Measurements from ENCODE around the gene PGC. TPM values are rescaled to one million over a fixed set of nuclear protein-coding genes. Genes with fewer than 3 reads are reported as not detected.

PGC gene
- total and polyA plus RNA-seq, 2 donors (not counting 3 experiments of a cell fraction or from before 2014, with no cell fraction given), result not detected

DNA sequence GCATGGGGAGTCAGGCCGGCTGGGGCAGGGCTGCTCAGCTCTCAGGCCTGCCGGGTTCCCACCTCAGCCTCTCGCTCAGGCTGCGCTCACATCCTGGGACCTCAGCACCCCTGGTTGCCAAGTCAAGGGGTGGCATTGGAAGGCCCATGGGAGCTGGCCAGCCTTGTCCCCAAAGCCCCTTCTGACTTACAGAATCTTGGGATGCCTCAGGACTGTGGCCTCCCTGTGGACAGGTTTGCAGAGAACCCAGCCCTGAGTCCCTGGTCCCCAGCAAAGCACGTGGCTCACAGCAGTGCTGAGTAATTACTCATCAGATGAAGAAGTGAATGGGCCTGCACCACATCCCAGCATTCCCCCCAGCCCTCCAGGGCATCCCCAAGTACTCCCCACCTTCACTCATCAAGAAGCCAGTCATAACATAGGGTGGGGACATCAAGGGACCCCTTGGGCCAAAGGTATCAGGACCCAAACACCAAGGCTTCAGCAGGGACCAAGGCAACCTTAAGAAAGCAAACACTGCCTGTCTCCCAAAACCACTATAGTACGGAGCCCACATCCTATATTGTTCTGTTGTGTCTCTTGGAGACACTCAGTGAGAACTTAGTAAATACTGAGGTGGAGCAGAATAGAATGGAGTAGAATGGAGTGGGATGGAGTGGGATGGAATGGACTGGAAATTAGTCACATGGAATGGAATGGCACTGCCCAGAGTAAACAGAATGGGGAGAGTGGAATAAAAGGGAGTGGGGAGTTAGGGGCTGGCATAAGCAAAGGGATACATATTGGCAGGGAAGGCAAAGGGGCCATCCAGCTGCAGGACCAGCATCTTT lies 3.6 kb downstream of the PGC start:
- ChIA-PET POLR2A (no interaction called here), CTCF (no interaction called here)
- peaks cover 0 to 3% of the 10 kb centered on the region in 2 experiments for H3K27me3 ChIP-seq (ENCODE audit: control insufficient read depth in 2 of 2, insufficient read depth in 2 of 2, low read length in 2 of 2)
- dilution Hi-C loops (cut with MboI; ENCODE audit: extremely low pct_ligation_motif_present, low sequenced_read_pairs), result no loop called here
- no peak overlapping the region for H2AFZ ChIP-seq (ENCODE audit: low read depth, low read length)
- H3K27ac ChIP-seq (ENCODE audit: insufficient read depth, low read depth, low read length), result no peak overlapping the region
- H3K9me1 ChIP-seq (replicated peaks; ENCODE audit: control insufficient read depth, extremely low read depth, insufficient read depth, low read length), result no peaks in the 10 kb centered on the region
- no peak overlapping the region for H3K9ac ChIP-seq (replicated peaks; ENCODE audit: extremely low read depth, insufficient read depth, low read length)
- H3K4me2 ChIP-seq (ENCODE audit: insufficient read depth, low read length), result no peak overlapping the region
- FAIRE-seq (no peak), DNase-seq (ENCODE audit: low read depth, low spot score) (no peak)
- no peak overlapping the region for H3K4me3 ChIP-seq (replicated peaks in 1 of 3; ENCODE audit: insufficient read depth in 1 of 3, low read depth in 1 of 3, low read length in 3 of 3)
- intact Hi-C loops (cut with micrococcal nuclease), result no loop called here
- no peaks in the 10 kb centered on the region for H3K79me2 ChIP-seq (ENCODE audit: control insufficient read depth, insufficient read depth, low read length)
- no peak for TF ChIP-seq EZH2 (IDR thresholded peaks at IDR 0.05; ENCODE audit: borderline replicate concordance, low read depth, low read length, severe bottlenecking)
- no peak for TF ChIP-seq POLR2A (IDR thresholded peaks at IDR 0.05; ENCODE audit: low read depth, low read length)
- no peak for TF ChIP-seq FOS (IDR thresholded peaks at IDR 0.05; ENCODE audit: borderline replicate concordance, insufficient read depth, low read length)
- H3K4me1 ChIP-seq (ENCODE audit: control insufficient read depth, extremely low read depth, insufficient read depth, low read length), result no peaks in the 10 kb centered on the region
- no peaks in the 10 kb centered on the region for H3K36me3 ChIP-seq (ENCODE audit: control insufficient read depth in 2 of 2, extremely low read depth in 1 of 2, insufficient read depth in 2 of 2, low read length in 2 of 2)
- H3K9me3 ChIP-seq (replicated peaks; ENCODE audit: control insufficient read depth, insufficient read depth, low read length), result no peaks in the 10 kb centered on the region
- H4K20me1 ChIP-seq (replicated peaks; ENCODE audit: control insufficient read depth, extremely low read depth, insufficient read depth, low read length), result no peaks in the 10 kb centered on the region
- BruUV-seq (replicated peaks), result no TSS peak

DNA sequence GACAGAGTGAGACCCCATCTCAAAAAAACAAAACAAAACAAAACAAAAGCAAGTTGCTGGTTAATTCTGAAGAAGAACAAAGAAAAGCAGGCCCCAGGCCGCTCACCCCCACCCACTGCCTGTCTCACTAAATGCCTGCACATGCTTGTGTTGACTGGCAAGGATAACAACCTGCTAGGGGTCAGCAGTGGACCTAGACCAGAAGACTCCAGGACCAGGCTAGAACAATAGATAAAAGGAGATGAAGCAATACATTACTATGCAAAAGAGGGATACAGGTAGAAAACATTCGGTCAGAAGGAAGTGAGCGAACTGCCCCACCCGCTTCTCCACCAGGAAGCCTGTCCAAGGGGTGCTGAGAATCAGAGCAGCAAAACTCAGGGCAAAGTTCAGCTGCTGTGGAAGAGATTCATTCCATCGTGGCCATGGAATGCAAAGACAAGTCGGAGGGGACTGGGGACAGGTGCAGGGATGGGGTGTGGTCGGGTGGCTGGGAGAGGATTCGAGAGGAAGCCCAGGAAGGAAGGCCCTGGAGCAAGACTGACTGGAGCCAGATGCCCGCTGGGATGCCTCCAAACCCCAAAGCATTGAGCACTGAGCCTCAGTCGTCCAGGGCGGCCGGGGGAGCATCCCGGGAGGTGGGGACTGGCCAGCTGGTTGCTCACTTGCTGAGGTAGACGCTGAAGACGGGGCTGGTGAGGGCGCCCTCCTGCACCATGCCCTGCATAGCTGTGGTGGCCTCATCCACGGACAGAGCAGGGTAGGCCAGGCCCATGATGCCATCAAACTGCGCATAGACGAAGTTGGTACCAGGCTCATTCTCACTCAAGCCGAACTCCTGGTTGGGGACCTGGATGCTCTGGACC lies 5.3 kb downstream of the PGC start:
- intact Hi-C loops (cut with micrococcal nuclease) (no loop called here), dilution Hi-C loops (cut with MboI; ENCODE audit: extremely low pct_ligation_motif_present, low sequenced_read_pairs) (no loop called here)
- H3K79me2 ChIP-seq (ENCODE audit: control insufficient read depth, insufficient read depth, low read length), result no peaks in the 10 kb centered on the region
- no peak overlapping the region for H3K9ac ChIP-seq (replicated peaks; ENCODE audit: extremely low read depth, insufficient read depth, low read length)
- H3K4me1 ChIP-seq (ENCODE audit: control insufficient read depth, extremely low read depth, insufficient read depth, low read length), result no peaks in the 10 kb centered on the region
- no peak overlapping the region for H3K27ac ChIP-seq (ENCODE audit: insufficient read depth, low read depth, low read length)
- H4K20me1 ChIP-seq (replicated peaks; ENCODE audit: control insufficient read depth, extremely low read depth, insufficient read depth, low read length), result no peaks in the 10 kb centered on the region
- DNase-seq (ENCODE audit: low read depth, low spot score) (no peak), FAIRE-seq (no peak)
- no TSS peak for BruUV-seq (replicated peaks)
- H3K4me2 ChIP-seq (ENCODE audit: insufficient read depth, low read length), result no peak overlapping the region
- no peak overlapping the region for H2AFZ ChIP-seq (ENCODE audit: low read depth, low read length)
- no peaks in the 10 kb centered on the region for H3K9me1 ChIP-seq (replicated peaks; ENCODE audit: control insufficient read depth, extremely low read depth, insufficient read depth, low read length)
- H3K4me3 ChIP-seq (replicated peaks in 1 of 3; ENCODE audit: insufficient read depth in 1 of 3, low read depth in 1 of 3, low read length in 3 of 3), result no peak overlapping the region
- ChIA-PET POLR2A (no interaction called here), CTCF (no interaction called here)
- no peaks in the 10 kb centered on the region for H3K9me3 ChIP-seq (replicated peaks; ENCODE audit: control insufficient read depth, insufficient read depth, low read length)
- H3K27me3 ChIP-seq (ENCODE audit: control insufficient read depth in 2 of 2, insufficient read depth in 2 of 2, low read length in 2 of 2), result peaks cover 0 to 1% of the 10 kb centered on the region in 2 experiments
- no peaks in the 10 kb centered on the region for H3K36me3 ChIP-seq (ENCODE audit: control insufficient read depth in 2 of 2, extremely low read depth in 1 of 2, insufficient read depth in 2 of 2, low read length in 2 of 2)
- TF ChIP-seq JUN (IDR thresholded peaks at IDR 0.05; ENCODE audit: borderline replicate concordance, insufficient read depth, insufficient read length, low read depth), result no peak
- TF ChIP-seq FOS (IDR thresholded peaks at IDR 0.05; ENCODE audit: borderline replicate concordance, insufficient read depth, low read length), result no peak
- TF ChIP-seq, protein P1, sequence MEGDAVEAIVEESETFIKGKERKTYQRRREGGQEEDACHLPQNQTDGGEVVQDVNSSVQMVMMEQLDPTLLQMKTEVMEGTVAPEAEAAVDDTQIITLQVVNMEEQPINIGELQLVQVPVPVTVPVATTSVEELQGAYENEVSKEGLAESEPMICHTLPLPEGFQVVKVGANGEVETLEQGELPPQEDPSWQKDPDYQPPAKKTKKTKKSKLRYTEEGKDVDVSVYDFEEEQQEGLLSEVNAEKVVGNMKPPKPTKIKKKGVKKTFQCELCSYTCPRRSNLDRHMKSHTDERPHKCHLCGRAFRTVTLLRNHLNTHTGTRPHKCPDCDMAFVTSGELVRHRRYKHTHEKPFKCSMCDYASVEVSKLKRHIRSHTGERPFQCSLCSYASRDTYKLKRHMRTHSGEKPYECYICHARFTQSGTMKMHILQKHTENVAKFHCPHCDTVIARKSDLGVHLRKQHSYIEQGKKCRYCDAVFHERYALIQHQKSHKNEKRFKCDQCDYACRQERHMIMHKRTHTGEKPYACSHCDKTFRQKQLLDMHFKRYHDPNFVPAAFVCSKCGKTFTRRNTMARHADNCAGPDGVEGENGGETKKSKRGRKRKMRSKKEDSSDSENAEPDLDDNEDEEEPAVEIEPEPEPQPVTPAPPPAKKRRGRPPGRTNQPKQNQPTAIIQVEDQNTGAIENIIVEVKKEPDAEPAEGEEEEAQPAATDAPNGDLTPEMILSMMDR (IDR thresholded peaks at IDR 0.05; ENCODE audit: extremely low read depth in 1 of 2, insufficient read depth in 1 of 2, low read depth in 1 of 2, low read length in 2 of 2), result no peak
- TF ChIP-seq MYC (IDR thresholded peaks at IDR 0.05; ENCODE audit: low read depth, low read length), result no peak
- no peak for TF ChIP-seq POLR2AphosphoS5 (IDR thresholded peaks at IDR 0.05; ENCODE audit: insufficient read depth, low read depth, low read length)

All from endothelial cell of umbilical vein (primary cell).